Keratinocyte (primary cell): ENCODE data around the gene NMNAT2.

Experiments
- CTCF ChIP-seq, 3 experiments: IDR thresholded peaks in 1 of 3; conservative IDR thresholded peaks in 1 of 3; optimal IDR thresholded peaks in 1 of 3; 2 replicates in 2 of 3; 3 replicates in 1 of 3; pipeline versions ENCODE3 to v1.5.1; 2011; ENCODE audit warnings: low read length in 3 of 3, mild to moderate bottlenecking in 3 of 3, moderate library complexity in 2 of 3, control low read depth in 1 of 3, inconsistent platforms in 1 of 3; ENCODE audit not compliant: insufficient read depth in 2 of 3; ENCODE audit errors: extremely low read depth in 1 of 3
- EZH2 ChIP-seq: IDR thresholded peaks from one replicate; pipeline ENCODE4 v1.6.1; 2012; ENCODE audit warnings: inconsistent platforms, mild to moderate bottlenecking, low read length, moderate library complexity

GRCh38 chr1:183290628-183291027 is 127.6 kb downstream of the NMNAT2 start:
- no peak for TF ChIP-seq CTCF (optimal IDR thresholded peaks at IDR 0.05 in 1 of 3, IDR thresholded peaks at IDR 0.05 in 1 of 3, conservative IDR thresholded peaks at IDR 0.05 in 1 of 3; ENCODE audit: extremely low read depth in 1 of 3, insufficient read depth in 2 of 3, low read length in 3 of 3)
- no peak for TF ChIP-seq EZH2
